Naive B cell (primary cell): ENCODE measurements around the gene CDH15. TPM values are rescaled to one million over a fixed set of nuclear protein-coding genes. Genes with fewer than 3 reads are reported as not detected.
A peak's percentile ranks its signal among the peaks of the same experiment; 100 is the strongest.
"Not testable (repeated sequence)": the region's sequence is repeated elsewhere in the genome, so short reads cannot be mapped to it uniquely, and the experiment has no call there.

Source experiments
- ATAC-seq, 2 donors: fragments of 150-1000 bp; cut with Tn5 transposase; 2 replicates each; pipeline ENCODE4 v1.10.0; 2021; ENCODE audit warnings: low read depth in 2 of 2, mild to moderate bottlenecking in 2 of 2, moderate library complexity in 2 of 2
- DNase-seq: peaks from one replicate; pipeline ENCODE4 v3.0.0; 2022
- H3K27ac Mint-ChIP-seq, 6 donors: one replicate each; pipeline ENCODE4 v1.8.0; 2020 to 2022; ENCODE audit warnings: mild to moderate bottlenecking in 6 of 6, mixed read lengths in 6 of 6, moderate library complexity in 5 of 6, inconsistent platforms in 2 of 6
- H3K27me3 Mint-ChIP-seq, 3 donors: one replicate each; pipeline ENCODE4 v1.8.0; 2021 to 2022; ENCODE audit warnings: mixed read lengths in 3 of 3, mild to moderate bottlenecking in 1 of 3
- H3K36me3 Mint-ChIP-seq, 2 donors: one replicate each; pipeline ENCODE4 v1.8.0; 2020 to 2022; ENCODE audit warnings: mixed read lengths in 2 of 2, inconsistent platforms in 1 of 2, mild to moderate bottlenecking in 1 of 2
- H3K4me1 Mint-ChIP-seq, 3 donors: one replicate each; pipeline ENCODE4 v1.8.0; 2020 to 2022; ENCODE audit warnings: mixed read lengths in 3 of 3, inconsistent platforms in 1 of 3, mild to moderate bottlenecking in 1 of 3, moderate library complexity in 1 of 3
- H3K4me3 Mint-ChIP-seq, 8 donors: one replicate each; pipeline ENCODE4 v1.8.0; 2020 to 2022; ENCODE audit warnings: mild to moderate bottlenecking in 8 of 8, mixed read lengths in 8 of 8, moderate library complexity in 8 of 8, inconsistent platforms in 2 of 8
- H3K9me3 Mint-ChIP-seq, 7 donors: one replicate each; pipeline ENCODE4 v1.8.0; 2020 to 2022; ENCODE audit warnings: mixed read lengths in 7 of 7, mild to moderate bottlenecking in 5 of 7, inconsistent platforms in 2 of 7, moderate library complexity in 1 of 7
- polyA plus RNA-seq, 6 donors: library from polyadenylated mRNA; unstranded; fragments of 300-500 nt; fragmentation: Illumina TruSeq; gene quantifications; one replicate each; pipeline ENCODE4 v1.2.3, GENCODE V29; 2021; ENCODE audit warnings: low read depth in 6 of 6

Gene CDH15
- polyA plus RNA-seq, 6 donors from 2014 or later: not detected

DNA sequence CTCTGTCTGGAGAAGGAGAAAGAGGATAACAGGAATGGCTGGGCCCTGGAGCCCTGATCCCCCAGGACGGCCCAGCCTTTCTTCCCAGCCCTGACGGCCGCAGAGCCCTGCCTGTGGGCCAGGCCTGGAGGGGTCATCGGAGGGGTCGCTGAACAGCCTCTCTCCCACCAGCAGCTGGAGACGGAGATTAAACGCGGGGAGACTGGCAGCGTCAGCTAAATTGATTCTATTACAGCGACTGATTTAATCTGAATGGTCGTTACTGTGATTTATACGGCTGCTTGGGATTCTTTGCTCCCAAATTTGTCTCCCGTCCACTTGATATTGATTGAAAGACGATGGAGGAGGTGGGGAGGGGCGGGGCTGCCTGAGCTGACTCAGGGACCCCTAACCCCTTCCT, 7.1 kb upstream of the CDH15 start:
- Mint-ChIP-seq H3K27me3 (peaks cover 0 to 22% (median 0%) of the 10 kb centered on the region in 3 donors), H3K9me3 (no peaks in the 10 kb centered on the region), H3K4me3 (no peak overlapping the region), H3K4me1 (peaks cover 8 to 16% (median 14%) of the 10 kb centered on the region in 3 donors), H3K36me3 (no peaks in the 10 kb centered on the region), H3K27ac (no peak overlapping the region)
- ATAC-seq: no peak
- DNase-seq: no peak

DNA sequence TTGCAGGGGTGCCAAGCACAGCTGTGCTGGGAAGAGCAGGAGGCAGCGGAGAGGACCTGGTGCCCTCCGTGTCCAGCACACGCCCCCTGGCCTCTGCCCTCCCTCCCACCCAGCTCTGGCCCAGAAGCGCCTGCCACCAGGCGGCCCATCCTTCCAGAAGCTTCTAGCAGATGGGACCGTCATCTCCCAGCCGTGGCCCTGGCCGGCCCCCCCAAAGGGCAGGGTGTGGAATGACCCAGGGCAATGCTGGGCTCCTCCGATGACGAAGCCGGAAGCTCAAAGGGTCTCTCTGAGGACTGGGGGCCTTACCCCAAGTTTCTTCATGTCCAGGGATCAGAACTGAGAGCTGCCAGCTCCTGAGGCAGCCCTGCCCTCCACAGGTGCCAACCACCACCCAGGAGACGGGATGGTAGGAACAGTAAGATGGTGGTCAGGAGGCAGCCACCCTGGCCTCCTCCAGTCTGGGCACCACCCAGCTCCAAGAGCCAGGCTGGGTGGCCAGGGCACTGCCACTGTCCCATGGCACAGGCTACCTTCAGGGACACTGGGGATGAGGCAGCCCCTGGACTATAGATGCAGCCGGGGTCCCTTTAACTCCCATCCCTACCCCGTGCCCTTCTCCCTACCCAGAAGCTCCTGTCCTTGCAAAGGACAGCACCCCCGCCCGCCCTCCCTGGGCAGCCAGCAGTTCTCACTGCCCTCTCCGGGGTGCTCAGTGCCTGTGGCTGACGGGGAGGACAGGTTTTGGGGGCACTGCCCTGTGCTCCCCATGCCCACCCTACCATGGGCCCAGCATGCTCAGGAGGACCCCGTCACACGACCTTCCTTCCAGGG, 6.5 kb upstream of the CDH15 start:
- H3K27ac Mint-ChIP-seq: no peak overlapping the region
- ATAC-seq: no peak

DNA sequence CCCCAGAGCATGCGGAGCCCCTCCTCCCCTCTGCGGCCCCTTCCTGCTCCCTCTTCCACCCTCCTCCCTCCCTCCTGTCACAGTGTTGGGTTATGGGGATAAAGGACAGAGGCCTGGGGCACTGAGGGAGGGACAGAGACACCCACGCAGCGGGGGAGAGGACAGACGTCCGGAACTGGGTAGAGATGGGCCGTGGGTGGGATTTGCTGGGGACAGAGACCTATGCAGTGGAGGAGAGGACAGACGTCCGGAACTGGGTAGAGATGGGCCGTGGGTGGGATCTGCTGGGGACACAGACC, 5.9 kb upstream of the CDH15 start:
- DNase-seq, H3K36me3 Mint-ChIP-seq, ATAC-seq, H3K4me3 Mint-ChIP-seq, H3K9me3 Mint-ChIP-seq, H3K27ac Mint-ChIP-seq: not testable (repeated sequence)
- peaks cover 9 to 19% (median 18%) of the 10 kb centered on the region in 3 donors for H3K4me1 Mint-ChIP-seq
- H3K27me3 Mint-ChIP-seq: peaks cover 0 to 25% (median 0%) of the 10 kb centered on the region in 3 donors

More for the DNA sequence above, 6.5 kb upstream of the CDH15 start:
- H3K9me3 Mint-ChIP-seq: no peaks in the 10 kb centered on the region
- H3K4me3 Mint-ChIP-seq: no peak overlapping the region
- H3K27me3 Mint-ChIP-seq: peaks cover 0 to 22% (median 0%) of the 10 kb centered on the region in 3 donors
- DNase-seq: no peak
- no peaks in the 10 kb centered on the region for H3K36me3 Mint-ChIP-seq
- peaks cover 8 to 16% (median 14%) of the 10 kb centered on the region in 3 donors for H3K4me1 Mint-ChIP-seq

DNA sequence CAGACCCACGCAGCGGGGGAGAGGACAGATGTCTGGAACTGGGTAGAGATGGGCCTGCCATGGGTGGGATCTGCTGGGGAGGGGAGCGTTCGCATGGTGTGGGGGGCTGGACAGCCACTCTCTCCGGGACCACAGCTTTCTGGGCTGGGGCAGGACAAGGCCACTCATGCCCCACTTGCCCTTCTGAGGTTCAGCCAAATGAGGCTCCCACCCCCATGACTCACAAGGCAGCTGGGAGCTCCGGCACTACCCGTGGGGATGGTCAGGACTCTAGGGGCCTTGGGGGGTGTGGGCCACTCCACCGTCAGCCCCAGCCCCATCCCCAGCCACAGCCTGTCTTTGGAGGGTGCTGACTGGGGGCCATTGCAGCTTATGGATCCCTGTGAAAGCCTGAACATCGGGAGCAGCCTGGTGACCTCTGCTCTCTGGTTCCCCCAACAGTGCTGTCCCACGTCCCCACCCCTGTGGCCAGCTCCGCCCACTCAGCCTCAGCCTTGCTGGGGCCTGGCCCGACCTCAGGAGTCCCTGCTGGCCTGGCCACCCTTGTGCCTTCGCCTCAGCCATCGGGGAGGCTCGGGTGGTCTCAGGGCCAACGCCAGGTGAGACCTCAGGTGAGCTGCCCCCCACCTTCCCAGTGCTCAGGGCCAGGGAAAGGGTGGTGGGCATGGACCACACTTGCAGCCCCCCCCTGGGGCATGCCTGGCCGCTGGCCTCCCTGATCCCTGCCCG, 4.7 kb upstream of the CDH15 start:
- H3K27me3 Mint-ChIP-seq: peaks cover 0 to 25% (median 0%) of the 10 kb centered on the region in 3 donors
- peak overlapping the region in 1 of 8 donors; percentile 27 for H3K4me3 Mint-ChIP-seq
- DNase-seq (no peak), ATAC-seq (no peak)
- H3K9me3 Mint-ChIP-seq: no peaks in the 10 kb centered on the region
- H3K36me3 Mint-ChIP-seq: no peaks in the 10 kb centered on the region
- H3K4me1 Mint-ChIP-seq: peaks cover 11 to 20% (median 20%) of the 10 kb centered on the region in 3 donors
- H3K27ac Mint-ChIP-seq: peak overlapping the region in 1 of 6 donors; percentile 61

DNA sequence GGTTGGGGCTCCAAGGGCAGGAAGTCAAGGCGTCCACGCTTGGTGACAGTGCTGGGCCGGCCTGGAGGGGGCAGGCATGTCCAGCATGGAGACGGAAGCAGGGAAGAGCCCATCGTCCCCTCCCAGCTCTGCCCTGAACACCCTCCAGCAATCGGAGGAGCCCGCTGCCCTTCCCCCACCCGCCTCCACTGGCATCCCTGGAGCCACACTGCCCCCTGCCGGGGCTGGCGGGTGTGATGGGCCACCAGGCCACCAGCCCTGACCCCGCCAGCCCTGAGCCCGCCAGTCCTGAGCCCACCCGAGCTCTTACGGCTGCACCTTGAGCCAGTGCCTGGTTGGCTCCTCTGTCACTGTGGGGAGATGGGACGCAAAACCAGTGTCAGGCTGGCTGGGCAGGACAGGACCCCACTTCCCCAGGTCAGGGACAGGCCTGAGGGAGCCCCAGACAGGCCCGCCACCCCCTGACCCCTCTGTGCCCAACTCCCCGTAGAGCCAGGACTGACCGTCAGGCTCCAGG, 4.1 kb upstream of the CDH15 start:
- Mint-ChIP-seq H3K4me1 (peaks cover 6 to 16% (median 14%) of the 10 kb centered on the region in 3 donors), H3K4me3 (peak overlapping the region in 1 of 8 donors; percentile 27), H3K27ac (peak overlapping the region in 1 of 6 donors; percentile 47), H3K9me3 (no peaks in the 10 kb centered on the region), H3K36me3 (no peaks in the 10 kb centered on the region), H3K27me3 (peaks cover 0 to 20% (median 0%) of the 10 kb centered on the region in 3 donors)
- ATAC-seq: peak; percentile 34 to 45
- peak; percentile 84 for DNase-seq

DNA sequence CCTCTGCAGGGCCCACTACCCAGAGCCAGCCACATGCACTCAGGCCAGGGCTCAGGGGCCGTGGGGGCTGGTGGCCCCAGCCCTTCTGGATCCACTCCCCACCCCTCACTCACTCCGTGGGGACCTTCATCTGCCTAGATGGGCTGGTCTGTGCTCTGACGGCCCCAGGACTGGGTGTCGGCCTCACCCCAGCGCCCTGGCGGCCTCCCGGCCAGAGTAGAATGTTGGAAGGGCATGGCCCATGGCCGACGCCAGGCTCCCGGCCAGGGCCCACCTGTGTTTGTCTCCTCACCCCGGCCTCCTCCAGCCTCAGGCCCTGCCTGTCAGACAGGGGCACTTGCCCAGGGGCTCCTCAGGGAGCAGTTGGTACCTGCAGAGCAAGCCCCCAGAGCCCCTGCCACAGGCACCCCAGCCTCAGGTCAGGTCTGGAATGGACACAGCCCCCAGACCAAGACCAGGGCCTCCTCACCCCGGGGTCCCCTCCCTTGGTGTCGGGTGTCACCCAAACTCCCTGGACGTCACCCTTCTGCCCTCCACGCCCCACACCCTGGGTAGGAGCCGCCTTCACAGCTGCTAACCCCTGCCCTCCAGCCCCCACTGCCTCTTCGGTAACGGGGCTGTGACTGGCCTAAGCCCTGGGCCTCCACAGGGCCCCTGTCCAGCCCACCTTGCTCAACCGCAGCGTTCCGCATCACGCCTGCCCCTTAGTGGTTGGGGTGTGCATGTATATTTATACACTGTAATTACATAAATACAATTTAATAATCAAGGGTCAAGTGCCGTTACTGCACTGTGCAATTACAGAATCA, 3.0 kb upstream of the CDH15 start:
- DNase-seq (no peak), ATAC-seq (no peak)
- Mint-ChIP-seq H3K4me3 (peak overlapping the region in 1 of 8 donors; percentile 53), H3K9me3 (no peaks in the 10 kb centered on the region), H3K27me3 (peaks cover 0 to 20% (median 0%) of the 10 kb centered on the region in 3 donors), H3K36me3 (no peaks in the 10 kb centered on the region), H3K27ac (peak overlapping the region in 1 of 6 donors; percentile 56), H3K4me1 (peaks cover 6 to 16% (median 14%) of the 10 kb centered on the region in 3 donors)

DNA sequence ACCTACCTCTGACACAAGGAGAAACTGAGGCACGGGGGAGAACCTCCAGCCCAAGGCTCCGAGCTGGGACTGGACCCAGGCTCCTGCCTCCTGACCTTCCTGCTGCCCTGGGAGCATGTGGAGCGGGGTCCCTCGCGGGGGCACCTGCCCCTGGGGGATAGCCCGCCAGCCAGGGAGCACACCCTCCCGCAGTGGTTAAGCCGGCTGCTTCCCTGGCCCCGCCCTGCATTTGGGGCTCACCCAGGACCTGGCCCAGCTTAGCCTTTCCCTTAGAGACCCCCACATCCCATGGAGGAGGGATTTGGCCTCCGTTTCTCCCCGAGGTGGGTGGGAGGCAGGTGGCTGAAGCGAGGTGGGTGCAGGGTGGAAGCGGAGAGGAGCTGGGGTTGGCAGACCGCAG, 1.8 kb upstream of the CDH15 start:
- H3K27ac Mint-ChIP-seq: no peak overlapping the region
- no peaks in the 10 kb centered on the region for H3K9me3 Mint-ChIP-seq
- no peak overlapping the region for H3K4me3 Mint-ChIP-seq
- H3K36me3 Mint-ChIP-seq: no peaks in the 10 kb centered on the region
- H3K4me1 Mint-ChIP-seq: peaks cover 6 to 12% (median 8%) of the 10 kb centered on the region in 3 donors
- peaks cover 0 to 20% (median 0%) of the 10 kb centered on the region in 3 donors for H3K27me3 Mint-ChIP-seq
- no peak for ATAC-seq
- no peak for DNase-seq

DNA sequence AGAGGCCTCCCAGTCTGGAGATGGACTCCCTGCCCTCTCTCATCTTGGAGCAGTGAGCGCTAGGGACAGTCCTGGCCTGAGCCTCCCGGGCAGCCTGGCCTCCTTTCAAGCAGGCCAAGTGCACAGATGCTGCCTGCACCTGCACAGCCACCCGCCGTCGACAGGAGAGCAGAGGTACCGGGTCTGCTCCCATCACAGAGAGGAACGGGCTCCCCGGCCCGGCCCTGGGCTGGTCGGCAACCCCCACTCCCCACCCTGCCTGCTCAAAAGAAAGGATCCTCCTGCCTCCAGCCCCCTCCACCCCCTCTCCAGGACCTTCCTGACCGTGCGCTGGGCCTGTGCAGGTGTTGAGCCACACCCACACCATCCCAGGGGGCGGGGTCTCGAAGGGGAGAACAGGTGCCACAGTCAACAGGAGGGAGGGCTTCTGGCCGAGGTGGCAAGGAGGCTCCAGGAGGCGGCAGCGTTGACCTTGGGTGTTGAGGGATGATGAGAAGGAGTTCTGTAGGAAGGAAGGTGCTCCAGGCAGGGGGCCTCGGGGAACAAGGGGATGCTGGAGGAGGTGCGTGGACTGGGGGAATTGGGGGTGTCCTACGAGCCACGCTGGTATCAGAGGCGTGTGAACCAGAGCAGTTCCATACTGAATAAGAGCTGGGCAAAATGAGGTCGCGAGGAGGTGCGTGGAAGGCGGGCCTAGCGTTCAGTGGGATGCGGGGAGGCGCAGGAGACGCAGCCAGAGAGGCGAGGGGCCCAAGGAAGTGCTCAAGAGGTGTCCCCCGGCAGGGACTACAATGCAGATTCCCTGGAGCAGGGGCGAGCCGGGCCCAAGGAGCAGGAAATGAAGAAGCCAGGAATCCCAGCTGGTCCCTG, 967 bp upstream of the CDH15 start:
- peaks cover 0 to 20% (median 0%) of the 10 kb centered on the region in 3 donors for H3K27me3 Mint-ChIP-seq
- H3K27ac Mint-ChIP-seq: peak overlapping the region in 4 of 6 donors; percentile 36 to 92 (median 69)
- H3K4me1 Mint-ChIP-seq: peaks cover 6 to 12% (median 8%) of the 10 kb centered on the region in 3 donors
- no peaks in the 10 kb centered on the region for H3K9me3 Mint-ChIP-seq
- H3K36me3 Mint-ChIP-seq: no peaks in the 10 kb centered on the region
- DNase-seq: no peak
- H3K4me3 Mint-ChIP-seq: peak overlapping the region; percentile 54 to 87 (median 77)
- ATAC-seq: no peak

- H3K9me3 Mint-ChIP-seq: no peaks in the 10 kb centered on the region
- H3K4me1 Mint-ChIP-seq: peaks cover 6 to 8% (median 7%) of the 10 kb centered on the region in 3 donors
- DNase-seq: no peak
- ATAC-seq: no peak
- no peak overlapping the region for H3K4me3 Mint-ChIP-seq
- H3K36me3 Mint-ChIP-seq: no peaks in the 10 kb centered on the region
- peaks cover 0 to 18% (median 0%) of the 10 kb centered on the region in 3 donors for H3K27me3 Mint-ChIP-seq
- H3K27ac Mint-ChIP-seq: no peak overlapping the region
Measured at GRCh38 chr16:89172171-89172527, 601 bp downstream of the CDH15 start.

DNA sequence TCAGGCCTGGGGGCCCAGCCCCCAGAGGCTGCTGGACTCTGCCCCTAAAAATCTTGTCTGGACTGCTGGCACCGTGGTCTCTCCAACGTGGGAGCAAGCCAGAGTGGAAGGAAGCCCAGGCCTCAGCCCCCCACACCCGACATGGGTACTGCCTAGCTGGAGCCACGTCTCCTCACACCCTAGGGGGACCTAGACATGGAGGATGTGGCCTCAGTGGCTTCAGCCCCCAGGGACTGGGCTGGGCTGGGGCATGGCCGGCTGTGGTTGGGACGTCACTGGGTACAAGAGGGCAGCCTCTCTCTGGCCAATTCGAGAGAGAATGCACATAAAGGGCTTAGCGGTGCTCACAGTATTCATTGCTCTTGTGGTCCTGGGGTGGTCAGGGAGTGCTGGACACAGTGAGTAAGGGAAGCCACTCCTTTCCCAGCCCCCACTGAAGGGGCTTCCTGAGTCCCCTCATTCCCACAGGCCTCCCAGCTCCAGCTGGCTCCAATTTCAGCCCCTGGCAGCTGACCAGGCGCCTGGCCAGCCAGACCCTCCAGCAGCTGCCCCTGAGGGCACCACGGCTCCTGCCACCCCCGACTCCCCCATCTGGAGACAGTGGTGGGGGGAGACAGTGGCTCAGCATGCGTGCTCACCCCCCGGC, 1.1 kb downstream of the CDH15 start:
- no peaks in the 10 kb centered on the region for H3K9me3 Mint-ChIP-seq
- peaks cover 6 to 8% (median 7%) of the 10 kb centered on the region in 3 donors for H3K4me1 Mint-ChIP-seq
- no peak overlapping the region for H3K27ac Mint-ChIP-seq
- H3K27me3 Mint-ChIP-seq: peaks cover 0 to 18% (median 0%) of the 10 kb centered on the region in 3 donors
- no peaks in the 10 kb centered on the region for H3K36me3 Mint-ChIP-seq
- H3K4me3 Mint-ChIP-seq: no peak overlapping the region
- ATAC-seq (no peak), DNase-seq (no peak)

GRCh38 chr16:89173174-89173921, 1.8 kb downstream of the CDH15 start:
- Mint-ChIP-seq H3K27me3 (peaks cover 0 to 18% (median 0%) of the 10 kb centered on the region in 3 donors), H3K4me1 (peaks cover 6 to 8% (median 7%) of the 10 kb centered on the region in 3 donors), H3K27ac (no peak overlapping the region), H3K4me3 (no peak overlapping the region), H3K36me3 (no peaks in the 10 kb centered on the region), H3K9me3 (no peaks in the 10 kb centered on the region)
- DNase-seq (no peak), ATAC-seq (no peak)
